ENCODE measurements around the gene CCDC197.

The CCDC197 gene

GRCh38 chr14:93961620-93962019 lies 35.5 kb upstream of the CCDC197 start:
- no peak for DNase-seq (ENCODE audit: low spot score)

- peak; percentile 57 for DNase-seq (ENCODE audit: low spot score)
Measured at GRCh38 chr14:93962701-93963601, 34.1 kb upstream of the CCDC197 start.

- DNase-seq (ENCODE audit: low spot score), result no peak
Measured at GRCh38 chr14:93963692-93964091, 33.4 kb upstream of the CCDC197 start.

- DNase-seq (ENCODE audit: low spot score), result no peak
Measured at GRCh38 chr14:93964281-93964680, 32.8 kb upstream of the CCDC197 start.

- DNase-seq (ENCODE audit: low spot score), result no peak
Measured at GRCh38 chr14:93964820-93965286, 32.2 kb upstream of the CCDC197 start.

- DNase-seq (ENCODE audit: low spot score), result no peak
Measured at GRCh38 chr14:93965287-93965821, 31.7 kb upstream of the CCDC197 start.

- no peak for DNase-seq (ENCODE audit: low spot score)
Measured at GRCh38 chr14:93965946-93966474, 31.1 kb upstream of the CCDC197 start.

- peak; percentile 65 for DNase-seq (ENCODE audit: low spot score)
Measured at GRCh38 chr14:93967637-93968250, 29.4 kb upstream of the CCDC197 start.

- no peak for DNase-seq (ENCODE audit: low spot score)
Measured at GRCh38 chr14:93969082-93969828, 27.8 kb upstream of the CCDC197 start.

- DNase-seq (ENCODE audit: low spot score), result peak; percentile 54
Measured at GRCh38 chr14:93970585-93970964, 26.5 kb upstream of the CCDC197 start.

- peak; percentile 62 for DNase-seq (ENCODE audit: low spot score)
Measured at GRCh38 chr14:93970965-93971634, 26.0 kb upstream of the CCDC197 start.

GRCh38 chr14:93971635-93972027 lies 25.5 kb upstream of the CCDC197 start:
- no peak for DNase-seq (ENCODE audit: low spot score)

- DNase-seq (ENCODE audit: low spot score), result no peak
Measured at GRCh38 chr14:93972618-93973205, 24.4 kb upstream of the CCDC197 start.

GRCh38 chr14:93973607-93974006 lies 23.5 kb upstream of the CCDC197 start:
- no peak for DNase-seq (ENCODE audit: low spot score)

GRCh38 chr14:93974299-93974698 lies 22.8 kb upstream of the CCDC197 start:
- no peak for DNase-seq (ENCODE audit: low spot score)

- no peak for DNase-seq (ENCODE audit: low spot score)
Measured at GRCh38 chr14:93974833-93975232, 22.3 kb upstream of the CCDC197 start.

GRCh38 chr14:93975791-93976476 lies 21.2 kb upstream of the CCDC197 start:
- peak; percentile 41 for DNase-seq (ENCODE audit: low spot score)

GRCh38 chr14:93976477-93977057 lies 20.5 kb upstream of the CCDC197 start, which contains the start of gene ASB2:
Gene ASB2 (minus strand): TSS chr14:93976570. CDS start chr14:93964539, 12,031 bp downstream.
- no peak for DNase-seq (ENCODE audit: low spot score)

- no peak for DNase-seq (ENCODE audit: low spot score)
Measured at GRCh38 chr14:93977171-93977570, 19.9 kb upstream of the CCDC197 start.

Measured in NAMALWA (cell line).